ENCODE data around the gene MZT2B. TPM values are rescaled to one million over a fixed set of nuclear protein-coding genes. Genes with fewer than 3 reads are reported as not detected.
"Not testable (repeated sequence)": the region's sequence is repeated elsewhere in the genome, so short reads cannot be mapped to it uniquely, and the experiment has no call there.

MZT2B gene
- total RNA-seq, 1 donor from 2014 or later, result 194 TPM

DNA sequence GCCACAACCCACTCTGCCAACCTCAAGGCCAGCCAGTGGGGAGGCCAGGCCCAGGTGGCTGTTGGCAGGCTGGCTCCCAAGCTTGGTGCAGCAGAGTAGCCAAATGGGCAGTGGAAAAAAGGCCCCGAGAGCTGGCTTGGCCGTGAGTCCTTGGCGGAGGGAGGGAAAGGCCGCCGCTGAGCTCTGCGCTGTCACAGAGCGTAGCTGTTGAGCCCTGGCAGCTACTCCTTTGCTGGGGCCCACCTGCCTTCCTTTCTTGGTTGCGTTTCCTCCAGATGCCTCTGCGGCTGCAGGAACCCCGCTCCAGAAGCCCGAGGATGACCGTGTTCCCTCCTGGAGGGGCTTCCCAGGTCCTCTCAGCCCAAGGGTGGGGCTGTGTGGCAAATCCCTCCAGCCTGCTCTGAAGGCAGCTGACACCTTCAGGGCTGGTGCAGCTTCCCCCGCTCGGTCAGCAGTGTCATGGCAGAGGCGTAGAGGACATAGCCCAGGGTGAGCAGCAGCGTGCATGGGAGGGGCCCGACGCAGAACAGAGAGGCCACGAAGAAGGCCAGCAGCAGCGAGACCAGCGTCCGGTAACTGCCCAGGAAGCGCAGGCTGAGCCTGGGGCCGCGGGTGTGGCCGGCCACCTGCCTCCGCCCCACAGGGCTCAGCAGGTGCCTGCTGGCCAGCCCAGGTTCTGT is 29.8 kb upstream of the MZT2B start:
- DNase-seq (ENCODE audit: extremely low read depth, low read depth, low spot score), result not testable (repeated sequence)

DNA sequence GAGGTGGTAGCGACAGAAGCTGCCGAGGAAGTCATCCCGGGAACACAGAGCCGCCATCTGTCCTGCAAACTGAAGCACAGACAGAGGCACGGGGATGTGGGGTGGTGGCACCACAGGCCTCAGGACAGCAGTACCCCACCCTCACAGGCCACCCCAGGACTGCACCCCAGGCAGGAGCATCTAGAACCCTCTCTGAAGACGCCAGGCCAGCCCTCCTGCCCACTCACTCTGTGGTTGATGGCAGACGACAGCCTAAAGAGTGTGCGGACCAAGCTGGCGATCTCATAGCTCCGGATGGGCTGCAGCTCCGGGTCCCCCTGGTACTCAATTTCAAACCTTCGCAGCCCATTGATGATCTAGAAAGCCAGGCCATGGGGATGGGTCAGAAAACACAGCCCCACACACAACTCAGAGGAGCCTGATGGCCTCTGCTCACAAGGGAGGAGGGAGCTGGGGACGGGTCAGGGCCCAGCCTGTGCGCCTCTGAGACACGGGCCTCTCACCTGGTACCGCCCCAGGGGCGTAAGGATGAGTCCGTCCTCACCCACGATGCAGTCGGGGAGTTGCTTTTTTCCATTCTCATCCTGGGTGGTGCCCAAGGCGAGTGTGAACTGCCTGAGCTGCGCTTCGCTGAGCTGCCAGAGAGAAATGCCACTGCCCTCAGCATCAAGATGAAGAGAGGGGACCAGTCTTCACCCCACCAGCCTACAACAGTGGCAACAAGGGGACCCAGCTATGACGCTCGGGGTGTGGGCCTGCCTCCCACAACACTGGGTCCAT is 29.1 kb upstream of the MZT2B start:
- no peak for DNase-seq (ENCODE audit: extremely low read depth, low read depth, low spot score)

DNA sequence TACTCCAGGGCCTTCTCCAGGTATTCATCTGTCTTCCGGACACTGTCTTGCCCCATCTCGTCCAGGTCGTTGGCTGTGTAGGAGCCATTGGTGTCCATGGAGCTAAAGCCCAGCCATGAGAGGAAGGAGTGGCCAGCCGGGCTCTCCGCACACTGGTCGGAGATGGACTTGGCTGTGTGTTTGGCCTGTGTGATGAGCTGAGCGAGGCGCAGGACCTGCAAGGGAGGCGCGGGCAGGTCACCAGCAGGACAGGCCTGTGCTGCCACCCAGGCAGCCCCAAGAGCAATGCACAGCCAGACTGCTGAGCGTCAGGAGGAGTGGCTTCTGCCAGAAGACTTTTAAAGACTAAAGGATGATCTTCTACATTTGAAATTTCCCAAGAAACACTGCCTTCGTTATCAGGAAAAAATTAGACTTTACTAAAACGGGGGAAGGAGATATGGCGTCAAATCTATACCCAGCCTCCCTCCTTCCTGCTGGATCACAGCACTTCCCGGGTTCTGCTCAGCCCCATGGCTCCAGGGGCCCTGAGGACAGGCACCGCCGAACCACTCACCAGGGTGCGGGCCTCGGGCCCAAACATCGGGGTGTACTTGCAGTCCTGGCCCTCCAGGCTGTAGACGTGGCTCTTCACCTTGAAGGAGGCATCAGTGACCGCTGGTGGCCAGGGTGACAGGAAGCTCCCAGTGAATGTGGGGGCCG is 28.2 kb upstream of the MZT2B start:
- DNase-seq (ENCODE audit: extremely low read depth, low read depth, low spot score), result not testable (repeated sequence)

DNA sequence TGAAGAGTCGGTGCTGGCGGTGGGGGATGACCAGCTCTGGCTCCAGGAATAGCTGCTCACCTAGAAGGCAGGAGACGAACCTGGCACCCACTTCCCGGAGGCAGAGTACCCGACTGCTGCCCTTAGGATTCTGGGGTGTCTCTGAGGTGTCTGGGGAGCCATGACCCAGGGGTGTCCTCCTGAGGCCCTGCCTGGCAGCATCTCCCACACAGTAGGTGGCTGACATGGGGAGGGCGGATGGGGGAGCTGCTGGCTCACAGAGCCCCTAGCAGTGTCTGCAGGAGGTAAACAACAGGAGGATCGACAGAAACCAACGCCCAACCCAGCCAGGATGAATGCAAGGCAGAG is 27.7 kb upstream of the MZT2B start:
- not testable (repeated sequence) for DNase-seq (ENCODE audit: extremely low read depth, low read depth, low spot score)

GRCh38 chr2:130154773-130155765 is 27.0 kb upstream of the MZT2B start:
- DNase-seq (ENCODE audit: extremely low read depth, low read depth, low spot score), result no peak

DNA sequence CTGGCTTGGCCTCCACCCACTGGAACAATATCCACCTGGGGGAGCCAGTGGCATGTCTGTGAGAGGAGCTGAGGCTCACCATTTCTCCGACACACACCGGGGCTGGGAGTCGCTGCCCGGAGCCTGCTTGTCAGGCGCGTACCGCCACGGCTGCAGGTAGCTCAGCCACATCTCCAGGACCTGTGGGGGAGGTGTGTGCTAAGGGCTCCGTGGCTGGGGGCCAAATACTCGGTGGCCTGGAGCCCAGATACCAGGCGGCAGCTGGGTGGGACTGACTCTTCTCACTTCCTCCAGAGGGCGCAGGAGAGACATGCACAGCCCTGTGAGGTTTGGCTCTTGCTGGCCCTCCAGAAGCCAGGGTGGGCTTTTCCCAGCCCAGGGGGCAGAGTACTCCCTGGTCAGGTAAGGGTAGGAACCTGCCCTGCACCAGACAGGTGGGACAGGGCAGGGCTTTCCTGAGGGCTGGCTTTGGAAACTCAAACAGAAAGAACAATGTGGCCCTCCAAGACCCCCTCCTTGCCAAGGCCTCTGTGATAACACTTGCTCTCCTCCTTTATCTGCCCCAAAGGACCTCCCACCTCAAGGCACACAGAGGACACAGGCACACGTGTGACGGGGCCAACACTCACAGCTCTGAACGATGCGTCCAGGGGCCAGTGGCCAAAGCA is 26.0 kb upstream of the MZT2B start:
- DNase-seq (ENCODE audit: extremely low read depth, low read depth, low spot score), result not testable (repeated sequence)

DNA sequence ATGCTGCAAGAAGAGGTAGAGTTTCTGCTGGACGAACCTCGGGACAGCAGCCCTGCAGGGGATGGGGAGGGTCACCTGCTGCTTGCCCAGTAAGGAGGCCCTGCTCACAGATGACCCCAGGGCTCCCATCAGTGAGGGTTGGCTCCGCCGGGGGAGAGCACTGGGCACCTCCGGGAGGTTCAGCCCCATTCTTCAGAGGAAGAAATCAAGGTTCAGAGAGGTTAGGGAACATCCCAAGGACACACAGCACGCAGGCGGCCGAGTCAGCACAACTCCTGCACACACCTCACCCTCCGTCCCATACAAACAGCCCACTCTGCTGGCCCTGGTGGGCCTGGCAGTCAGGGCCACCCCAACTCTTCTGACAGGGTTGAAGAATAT is 25.4 kb upstream of the MZT2B start:
- DNase-seq (ENCODE audit: extremely low read depth, low read depth, low spot score), result no peak

- not testable (repeated sequence) for DNase-seq (ENCODE audit: extremely low read depth, low read depth, low spot score)
Observed at GRCh38 chr2:130157354-130157753, 24.7 kb upstream of the MZT2B start.

- DNase-seq (ENCODE audit: extremely low read depth, low read depth, low spot score), result not testable (repeated sequence)
Observed at GRCh38 chr2:130157825-130158514, 24.1 kb upstream of the MZT2B start.

GRCh38 chr2:130158631-130159030 is 23.4 kb upstream of the MZT2B start:
- no peak for DNase-seq (ENCODE audit: extremely low read depth, low read depth, low spot score)

- not testable (repeated sequence) for DNase-seq (ENCODE audit: extremely low read depth, low read depth, low spot score)
Observed at GRCh38 chr2:130159376-130159775, 22.7 kb upstream of the MZT2B start.

DNA sequence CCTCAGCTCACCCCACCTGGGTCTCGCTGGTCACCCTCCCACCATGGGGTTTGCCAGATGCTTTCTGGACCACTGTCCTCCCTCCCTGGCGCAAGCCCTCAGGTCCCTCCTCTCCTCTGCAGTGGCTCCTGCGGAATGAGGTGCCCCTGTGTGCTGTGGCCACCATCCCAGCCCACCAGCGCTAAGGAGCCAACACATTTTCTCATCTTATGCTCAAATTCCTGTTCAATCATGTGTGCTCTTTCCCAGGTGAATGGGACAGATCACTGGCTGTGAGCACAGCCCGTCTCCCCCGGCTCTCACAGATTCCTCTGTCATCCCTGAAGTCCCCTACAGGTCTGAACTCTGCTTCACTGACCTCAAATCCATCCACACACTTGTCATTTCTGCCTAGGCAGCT is 21.9 kb upstream of the MZT2B start:
- no peak for DNase-seq (ENCODE audit: extremely low read depth, low read depth, low spot score)

GRCh38 chr2:130160838-130161705 is 21.0 kb upstream of the MZT2B start:
- DNase-seq (ENCODE audit: extremely low read depth, low read depth, low spot score), result not testable (repeated sequence)

GRCh38 chr2:130162486-130162885 is 19.6 kb upstream of the MZT2B start:
- not testable (repeated sequence) for DNase-seq (ENCODE audit: extremely low read depth, low read depth, low spot score)

DNA sequence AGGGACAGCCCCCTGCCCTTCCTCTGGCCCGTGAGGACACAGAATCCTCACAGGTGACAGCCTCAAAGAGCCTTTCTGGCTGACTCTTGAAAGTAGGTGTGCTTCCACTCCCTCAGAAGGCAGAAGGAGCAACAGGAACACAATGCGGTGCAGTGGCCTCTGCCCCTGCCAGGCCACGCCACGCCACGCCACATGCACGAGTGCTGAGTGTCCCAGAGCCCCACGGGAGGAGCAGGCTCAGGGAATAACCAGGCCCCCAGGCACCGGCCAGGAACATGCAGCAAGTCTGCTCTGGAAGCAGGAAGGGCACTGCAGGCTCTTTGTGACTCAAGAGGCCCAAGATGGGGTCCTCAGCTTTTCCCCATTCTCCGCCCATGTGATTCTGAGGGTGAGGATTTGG is 19.1 kb upstream of the MZT2B start:
- DNase-seq (ENCODE audit: extremely low read depth, low read depth, low spot score), result no peak

GRCh38 chr2:130165293-130166016 is 16.6 kb upstream of the MZT2B start:
- DNase-seq (ENCODE audit: extremely low read depth, low read depth, low spot score), result no peak

DNA sequence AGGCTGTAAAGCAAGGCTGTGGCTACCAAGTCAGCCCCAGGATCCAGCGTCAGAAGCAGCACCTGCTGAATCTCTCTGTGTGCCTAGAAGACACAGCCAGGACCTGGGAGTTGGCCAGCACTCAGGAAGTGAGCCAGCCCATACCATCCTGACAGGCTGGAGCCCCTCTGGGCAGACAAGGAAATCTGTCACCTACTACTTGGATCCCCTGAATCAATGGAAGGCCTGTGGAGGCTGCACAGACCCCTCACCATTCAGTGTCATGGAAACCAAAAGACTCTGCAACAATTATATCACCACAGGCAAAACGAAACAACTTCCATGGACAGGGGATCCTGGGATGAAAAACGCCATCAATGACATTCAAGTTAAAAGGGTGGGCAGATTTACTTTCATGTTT is 15.5 kb upstream of the MZT2B start:
- DNase-seq (ENCODE audit: extremely low read depth, low read depth, low spot score), result not testable (repeated sequence)

GRCh38 chr2:130169163-130169562 is 12.9 kb upstream of the MZT2B start:
- DNase-seq (ENCODE audit: extremely low read depth, low read depth, low spot score), result not testable (repeated sequence)
